GM12891 (cell line): Measurements from ENCODE around the gene CATSPERB.
A peak's percentile ranks its signal among the peaks of the same experiment; 100 is the strongest.

Source experiments
- DNase-seq: peaks from one replicate; pipeline ENCODE4 v3.0.0; 2011; ENCODE audit warnings: low spot score; ENCODE audit not compliant: insufficient read length
- FAIRE-seq: peaks from 2 replicates; lab custom pipeline; 2011; peaks lifted over from hg19 to GRCh38; lab: Jason Lieb, UNC
- PAX5 ChIP-seq: IDR thresholded peaks from 2 replicates; pipeline ENCODE4 v1.6.1; 2011; ENCODE audit warnings: low read length, moderate library complexity, mild to moderate bottlenecking; ENCODE audit not compliant: insufficient read depth, severe bottlenecking
- POLR2A ChIP-seq: IDR thresholded peaks from 2 replicates; pipeline ENCODE4 v1.6.1; 2011; ENCODE audit warnings: low read depth, low read length, control low read depth
- POLR2AphosphoS5 ChIP-seq: IDR thresholded peaks from 2 replicates; pipeline ENCODE4 v1.6.1; 2011; ENCODE audit warnings: low read depth, low read length, control low read depth
- POU2F2 ChIP-seq: IDR thresholded peaks from 2 replicates; pipeline ENCODE4 v1.6.1; 2011; ENCODE audit warnings: low read depth, mild to moderate bottlenecking, control low read depth, low read length, moderate library complexity
- SPI1 ChIP-seq: IDR thresholded peaks from 2 replicates; pipeline ENCODE4 v1.6.1; 2011; ENCODE audit warnings: low read depth, low read length, control low read depth
- TAF1 ChIP-seq: IDR thresholded peaks from 2 replicates; pipeline ENCODE4 v1.6.1; 2011; ENCODE audit warnings: low read depth, low read length, control low read depth

CATSPERB gene

DNA sequence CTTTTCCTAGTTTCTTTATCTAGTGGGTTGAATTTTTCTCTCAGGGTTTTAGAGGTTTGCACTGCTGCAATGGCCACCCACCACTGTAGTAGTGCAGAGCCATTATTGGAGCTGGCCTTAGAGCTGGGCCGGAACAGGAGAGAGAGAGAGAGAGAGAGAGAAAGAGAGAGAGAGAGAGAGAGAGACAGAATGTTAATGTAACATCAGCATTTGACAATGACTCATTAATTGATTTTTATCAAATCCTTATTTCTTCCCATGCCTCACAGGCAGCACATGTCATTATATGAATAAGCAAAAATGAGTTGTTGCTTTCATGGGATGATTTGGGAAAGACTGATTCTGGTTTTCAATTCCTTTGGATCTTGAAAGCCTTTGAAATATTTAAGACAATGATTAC, 145.5 kb downstream of the CATSPERB start:
- TF ChIP-seq POLR2AphosphoS5 (no peak), POU2F2 (no peak), SPI1 (no peak), POLR2A (no peak), PAX5 (no peak), TAF1 (no peak)
- FAIRE-seq (no peak), DNase-seq (no peak)

DNA sequence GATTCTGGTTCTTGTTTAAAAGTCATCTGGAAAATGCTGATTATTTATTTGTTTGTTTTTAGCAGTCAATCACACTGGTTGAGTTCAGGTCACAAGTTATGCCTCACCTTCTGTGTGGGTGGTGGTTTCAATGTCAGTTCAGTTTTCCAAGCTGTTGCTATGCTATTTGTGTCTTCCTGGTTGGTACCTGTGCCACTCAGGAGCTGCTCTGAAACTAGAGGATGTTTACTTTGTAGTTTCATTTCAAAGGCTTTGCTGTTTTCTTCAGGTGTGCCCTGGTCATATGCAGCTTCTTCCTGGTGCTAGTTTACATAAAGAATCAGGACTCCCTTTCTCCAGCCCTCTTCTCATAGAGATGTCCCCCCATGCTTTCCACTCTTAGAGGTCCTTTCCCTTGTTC, 146.0 kb downstream of the CATSPERB start:
- TF ChIP-seq POLR2A (no peak), TAF1 (no peak), POU2F2 (no peak), SPI1 (no peak), POLR2AphosphoS5 (no peak), PAX5 (no peak)
- FAIRE-seq: no peak

DNA sequence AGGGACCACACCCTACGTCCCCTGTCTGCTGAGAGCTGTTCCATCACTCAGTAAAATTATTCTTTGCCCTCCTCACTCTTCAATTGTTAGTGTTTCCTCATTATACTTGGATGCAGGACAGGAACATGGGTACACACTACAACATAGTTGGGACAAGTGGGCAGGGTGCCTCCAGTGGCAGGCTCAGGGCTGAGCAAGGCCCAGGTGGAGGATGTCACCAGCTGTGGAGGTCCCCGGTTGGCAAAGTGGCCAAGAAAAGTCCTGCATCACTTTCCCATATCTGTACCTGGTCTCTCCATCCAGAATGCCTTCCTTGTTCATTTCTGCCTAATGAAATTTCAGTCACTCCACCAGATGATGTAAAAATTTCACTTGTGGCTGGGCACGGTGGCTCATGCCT, 149.1 kb downstream of the CATSPERB start:
- DNase-seq (no peak), FAIRE-seq (no peak)
- TF ChIP-seq SPI1 (no peak), TAF1 (no peak), PAX5 (no peak), POU2F2 (no peak), POLR2AphosphoS5 (no peak), POLR2A (no peak)

More for the DNA sequence above, 146.0 kb downstream of the CATSPERB start:
- no peak for DNase-seq

DNA sequence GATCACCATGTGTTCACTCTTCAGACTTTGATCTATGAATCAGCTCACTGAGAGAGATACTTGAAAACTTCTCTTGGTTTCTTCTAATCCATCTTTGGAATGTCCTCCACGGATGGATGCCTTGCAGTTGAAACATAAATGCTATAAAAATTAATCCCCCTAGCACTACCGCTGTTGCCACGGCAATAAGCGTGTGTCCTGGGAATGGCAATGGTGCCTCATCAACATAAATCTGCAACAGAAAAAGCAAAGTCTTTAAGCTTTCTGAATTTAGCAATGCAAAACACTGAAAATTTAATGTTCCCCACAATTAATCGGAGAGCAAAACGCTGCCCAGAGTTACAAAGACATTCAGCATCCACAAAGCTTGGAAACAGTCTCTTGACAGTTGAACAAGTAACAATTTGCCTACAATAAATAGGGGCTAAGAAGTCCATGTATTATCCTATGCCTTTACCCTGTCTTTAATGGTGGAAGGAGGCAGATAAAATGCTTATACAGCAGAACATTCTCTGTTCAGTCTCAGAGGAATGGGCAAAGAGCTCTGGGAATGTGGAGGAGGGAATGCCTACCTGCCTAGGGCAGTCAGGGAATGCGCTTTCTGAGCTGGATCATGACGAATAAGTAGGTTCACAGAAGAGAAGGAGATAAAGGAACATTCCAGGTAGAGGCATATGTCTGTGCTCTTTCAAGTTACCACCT, 150.9 kb downstream of the CATSPERB start:
- TF ChIP-seq POU2F2 (no peak), SPI1 (no peak), POLR2AphosphoS5 (no peak), POLR2A (no peak), PAX5 (no peak), TAF1 (no peak)
- FAIRE-seq (no peak), DNase-seq (no peak)

DNA sequence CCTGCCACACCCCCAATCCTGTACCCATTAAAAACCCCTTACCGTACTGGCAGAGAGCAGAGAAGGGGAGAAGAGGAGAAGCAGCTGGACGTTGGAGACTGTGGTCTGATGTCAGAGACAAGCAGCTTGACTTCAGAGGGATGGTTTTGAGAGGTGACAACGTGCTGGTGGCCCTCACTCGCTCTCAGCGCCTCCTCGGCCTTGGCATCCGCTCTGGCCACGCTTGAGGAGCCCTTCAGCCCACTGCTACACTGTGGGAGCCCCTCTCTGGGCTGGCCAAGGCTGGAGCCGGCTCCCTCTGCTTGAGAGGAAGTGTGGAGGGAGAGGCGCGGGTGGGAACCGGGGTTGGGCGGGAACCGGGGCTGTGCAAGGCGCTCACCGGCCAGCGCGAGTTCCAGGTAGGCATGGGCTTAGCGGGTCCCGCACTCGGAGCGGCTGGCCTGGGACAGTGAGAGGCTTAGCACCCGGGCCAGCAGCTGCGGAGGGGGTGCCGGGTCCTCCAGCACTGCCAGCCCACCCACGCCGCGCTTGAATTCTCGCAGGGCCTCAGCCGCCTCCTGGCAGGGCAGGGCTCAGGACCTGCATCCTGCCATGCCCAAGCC, 154.2 kb downstream of the CATSPERB start:
- no peak for TF ChIP-seq TAF1
- no peak for TF ChIP-seq PAX5
- TF ChIP-seq POLR2A: no peak
- DNase-seq (no peak), FAIRE-seq (no peak)

DNA sequence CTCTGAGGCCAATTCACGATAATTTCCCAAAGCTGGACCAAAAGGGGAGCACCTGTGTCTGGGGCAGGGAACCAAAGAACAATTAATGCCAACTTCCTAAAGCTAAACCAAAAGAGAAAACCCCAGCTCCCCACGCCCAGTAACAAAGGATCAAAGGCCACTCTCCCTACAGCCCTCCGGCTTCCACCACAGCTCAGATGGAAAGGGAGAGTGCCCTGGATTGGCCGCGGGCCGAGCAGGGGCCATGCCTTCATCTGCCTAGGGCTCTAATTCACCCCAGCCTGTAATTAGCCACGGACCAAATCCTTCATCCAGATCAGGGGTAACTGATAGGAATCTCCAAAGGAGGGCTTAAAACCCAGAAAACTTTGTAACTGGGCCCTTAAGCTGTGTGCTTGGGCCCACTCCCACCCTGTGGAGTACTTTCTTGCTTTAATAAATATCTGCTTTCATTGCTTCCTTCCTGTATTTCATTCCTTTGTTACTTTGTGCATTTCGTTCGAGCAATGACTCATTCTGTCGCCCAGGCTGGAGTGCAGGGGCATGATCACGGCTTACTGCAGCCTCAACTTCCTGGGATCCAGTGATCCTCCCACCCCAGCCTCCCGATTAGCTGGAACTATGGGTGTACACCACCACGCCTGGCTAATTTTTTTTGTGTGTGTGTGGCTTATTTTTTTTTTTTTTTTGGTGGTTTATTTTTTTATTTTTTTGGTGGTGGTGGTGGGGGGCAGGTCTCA, 156.2 kb downstream of the CATSPERB start:
- TF ChIP-seq SPI1 (no peak), POLR2A (no peak), POU2F2 (no peak), POLR2AphosphoS5 (no peak), TAF1 (no peak), PAX5 (no peak)
- FAIRE-seq (no peak), DNase-seq (no peak)

DNA sequence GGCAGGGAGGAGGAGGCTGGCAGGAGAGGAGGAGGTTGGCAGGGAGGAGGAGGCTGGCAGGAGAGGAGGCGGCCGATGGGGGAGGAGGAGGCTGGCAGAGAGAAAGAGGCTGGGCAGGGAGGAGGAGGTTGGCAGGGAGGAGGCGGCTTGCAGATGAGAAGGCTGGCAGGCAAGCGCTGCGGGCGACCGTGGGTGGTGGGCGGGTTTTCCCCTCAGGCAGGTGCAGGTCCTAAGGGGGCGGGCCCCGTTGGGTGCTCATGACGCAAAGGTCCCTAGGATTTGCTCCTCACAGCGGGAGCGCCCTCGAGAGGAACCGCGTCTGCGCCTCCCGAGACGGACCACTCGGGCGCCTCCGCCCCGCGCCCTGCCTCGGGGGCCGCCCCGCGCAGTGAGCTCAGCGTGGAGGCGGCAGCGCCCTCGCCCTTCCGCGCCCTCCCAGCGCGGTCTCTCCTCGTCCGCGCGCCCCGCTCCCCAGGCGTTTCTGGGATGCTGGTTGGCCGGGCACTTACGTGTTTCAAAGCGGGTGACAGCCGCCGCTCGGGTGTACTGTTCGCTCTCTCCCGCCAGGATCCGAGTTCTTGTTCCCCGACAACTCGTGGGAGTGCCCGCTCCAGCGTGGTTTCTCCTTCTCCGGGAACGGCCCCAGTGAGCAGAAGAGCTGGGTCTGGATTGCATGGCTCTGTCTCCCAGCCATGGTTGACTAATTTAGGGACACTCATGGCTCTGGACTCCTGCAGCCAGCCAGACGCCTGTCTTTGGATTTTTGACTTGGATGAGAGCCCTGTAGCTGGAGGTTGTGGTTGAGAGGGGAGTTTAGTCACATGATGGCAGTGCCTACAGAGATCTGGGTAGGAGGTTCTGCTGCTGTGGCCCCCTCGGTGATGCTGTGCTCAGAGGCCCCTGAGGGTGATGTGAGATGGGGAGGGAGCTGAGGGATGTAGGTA, 157.7 kb downstream of the CATSPERB start:
- DNase-seq (peak; percentile 37), FAIRE-seq (no peak)
- TF ChIP-seq POU2F2 (no peak), TAF1 (no peak), SPI1 (no peak), POLR2AphosphoS5 (no peak), POLR2A (no peak), PAX5 (no peak)

DNA sequence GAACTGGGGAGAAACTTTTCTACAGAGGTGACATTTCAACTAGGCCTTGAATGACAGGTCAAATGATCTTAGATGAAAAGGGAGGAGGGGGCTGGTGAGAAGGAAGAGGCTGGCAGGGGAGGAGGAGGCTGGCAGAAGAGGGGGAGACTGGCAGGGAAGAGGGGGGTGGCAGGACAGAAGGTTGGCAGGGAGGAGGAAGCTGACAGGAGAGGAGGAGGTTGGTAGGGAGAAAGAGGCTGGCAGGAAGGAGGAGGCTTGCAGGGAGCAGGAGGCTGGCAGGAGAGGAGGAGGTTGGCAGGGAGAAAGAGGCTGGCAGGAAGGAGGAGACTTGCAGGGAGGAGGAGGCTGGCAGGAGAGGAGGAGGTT, 158.4 kb downstream of the CATSPERB start:
- TF ChIP-seq TAF1 (no peak), SPI1 (no peak), POLR2A (no peak), POU2F2 (no peak), POLR2AphosphoS5 (no peak), PAX5 (no peak)
- no peak for DNase-seq
- FAIRE-seq: no peak

DNA sequence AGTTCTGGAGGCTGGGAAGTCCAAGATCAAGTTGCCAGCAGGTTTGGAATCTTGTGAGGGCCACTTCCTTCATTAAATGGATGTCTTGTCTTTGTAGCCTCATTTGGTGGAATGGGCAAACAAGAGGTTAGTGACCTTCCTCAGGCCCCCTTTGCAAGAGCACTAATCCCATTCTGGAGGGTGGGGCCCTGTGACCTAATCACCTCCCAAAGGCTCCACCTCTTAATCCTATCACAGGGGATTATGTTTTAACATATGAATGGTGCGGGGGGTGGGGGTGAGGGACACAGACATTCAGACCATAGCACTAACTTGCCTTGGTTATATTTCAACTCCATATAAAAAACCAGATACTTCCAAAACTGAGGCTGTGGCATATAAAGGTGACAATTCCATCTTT, 161.9 kb downstream of the CATSPERB start:
- TF ChIP-seq POU2F2 (no peak), POLR2A (no peak), SPI1 (no peak), TAF1 (no peak), PAX5 (no peak), POLR2AphosphoS5 (no peak)
- no peak for DNase-seq
- no peak for FAIRE-seq
